DND-41 (cell line): Measurements from ENCODE around the gene NUP133.

Experiments
- EZH2 ChIP-seq: IDR thresholded peaks from 3 replicates; pipeline ENCODE4 v1.6.1; 2012; ENCODE audit warnings: borderline replicate concordance, low read depth, mild to moderate bottlenecking, moderate library complexity, low read length, inconsistent platforms; ENCODE audit not compliant: severe bottlenecking
- TF ChIP-seq, protein P1 (sequence below): IDR thresholded peaks from 2 replicates; pipeline ENCODE4 v1.5.1; 2012; ENCODE audit warnings: borderline replicate concordance, low read length, moderate library complexity, mild to moderate bottlenecking; ENCODE audit not compliant: poor library complexity, severe bottlenecking; ENCODE audit errors: extremely low read depth

DNA sequence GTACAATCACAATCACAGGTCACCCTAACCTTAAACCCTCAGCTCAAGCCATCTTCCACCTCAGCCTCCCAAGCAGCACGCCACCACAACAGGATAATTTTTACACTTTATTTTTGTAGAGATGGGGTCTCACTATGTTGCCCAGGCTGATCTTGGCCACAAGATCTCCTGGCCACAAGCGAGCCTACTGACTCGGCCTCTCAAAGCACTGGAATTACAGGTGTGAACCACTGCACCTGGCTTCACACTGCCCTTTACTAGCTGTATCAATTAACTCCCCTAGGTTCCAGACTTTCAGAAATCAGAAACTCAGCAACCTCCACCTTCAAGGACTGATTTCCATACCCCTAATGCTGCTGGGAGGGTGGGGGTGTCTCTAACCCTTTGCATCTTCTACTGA is 37.0 kb downstream of the NUP133 start:
- TF ChIP-seq, protein P1, sequence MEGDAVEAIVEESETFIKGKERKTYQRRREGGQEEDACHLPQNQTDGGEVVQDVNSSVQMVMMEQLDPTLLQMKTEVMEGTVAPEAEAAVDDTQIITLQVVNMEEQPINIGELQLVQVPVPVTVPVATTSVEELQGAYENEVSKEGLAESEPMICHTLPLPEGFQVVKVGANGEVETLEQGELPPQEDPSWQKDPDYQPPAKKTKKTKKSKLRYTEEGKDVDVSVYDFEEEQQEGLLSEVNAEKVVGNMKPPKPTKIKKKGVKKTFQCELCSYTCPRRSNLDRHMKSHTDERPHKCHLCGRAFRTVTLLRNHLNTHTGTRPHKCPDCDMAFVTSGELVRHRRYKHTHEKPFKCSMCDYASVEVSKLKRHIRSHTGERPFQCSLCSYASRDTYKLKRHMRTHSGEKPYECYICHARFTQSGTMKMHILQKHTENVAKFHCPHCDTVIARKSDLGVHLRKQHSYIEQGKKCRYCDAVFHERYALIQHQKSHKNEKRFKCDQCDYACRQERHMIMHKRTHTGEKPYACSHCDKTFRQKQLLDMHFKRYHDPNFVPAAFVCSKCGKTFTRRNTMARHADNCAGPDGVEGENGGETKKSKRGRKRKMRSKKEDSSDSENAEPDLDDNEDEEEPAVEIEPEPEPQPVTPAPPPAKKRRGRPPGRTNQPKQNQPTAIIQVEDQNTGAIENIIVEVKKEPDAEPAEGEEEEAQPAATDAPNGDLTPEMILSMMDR, result no peak
- TF ChIP-seq EZH2, result no peak
